CD8-positive, alpha-beta memory T cell (primary cell): Measurements from ENCODE around the gene RNU11. TPM values are rescaled to one million over a fixed set of nuclear protein-coding genes. Genes with fewer than 3 reads are reported as not detected.
"Not testable (repeated sequence)": the region's sequence is repeated elsewhere in the genome, so short reads cannot be mapped to it uniquely, and the experiment has no call there.

Experiments
- CTCF ChIA-PET: fragments of 350-600 bp; sonication (Branson Sonifier 250); formaldehyde crosslinking; loops from one replicate; lab custom pipeline; 2021; ENCODE audit warnings: antibody characterized with exemption; lab: Charles Lee
- POLR2A ChIA-PET: fragments of 350-600 bp; sonication (Branson Sonifier 250); formaldehyde crosslinking; loops from one replicate; lab custom pipeline; 2021; ENCODE audit warnings: antibody characterized with exemption; lab: Charles Lee
- DNase-seq, 5 donors: peaks; one replicate each; pipeline versions ENCODE4 v3.0.0 to v3.0.0-alpha.2; 2020 to 2022; ENCODE audit warnings: mixed read lengths in 1 of 5
- H3K27ac ChIP-seq: one replicate; pipeline ENCODE4 v1.7.0; 2013; ENCODE audit warnings: low read depth, mild to moderate bottlenecking, low read length, moderate library complexity
- H3K27me3 ChIP-seq: 2 replicates; pipeline ENCODE4 v1.7.0; 2013; ENCODE audit warnings: low read length, mild to moderate bottlenecking; ENCODE audit not compliant: insufficient read depth, poor library complexity, severe bottlenecking
- H3K36me3 ChIP-seq: 2 replicates; pipeline ENCODE4 v1.7.0; 2013; ENCODE audit warnings: mild to moderate bottlenecking, low read length, moderate library complexity; ENCODE audit not compliant: insufficient read depth
- H3K4me1 ChIP-seq: 2 replicates; pipeline ENCODE4 v1.7.0; 2013; ENCODE audit warnings: mild to moderate bottlenecking, low read length, moderate library complexity; ENCODE audit not compliant: insufficient read depth
- H3K4me3 ChIP-seq: 2 replicates; pipeline ENCODE4 v1.7.0; 2013; ENCODE audit warnings: mild to moderate bottlenecking, low read length
- H3K9me3 ChIP-seq: 2 replicates; pipeline ENCODE4 v1.7.0; 2013; ENCODE audit warnings: mild to moderate bottlenecking, low read length
- H3K27ac Mint-ChIP-seq, 8 donors: one replicate each; pipeline ENCODE4 v1.8.0; 2020 to 2021; ENCODE audit warnings: mixed read lengths in 8 of 8, mild to moderate bottlenecking in 6 of 8, inconsistent platforms in 3 of 8, moderate library complexity in 3 of 8
- H3K27me3 Mint-ChIP-seq, 2 donors: one replicate each; pipeline ENCODE4 v1.8.0; 2020 to 2021; ENCODE audit warnings: mixed read lengths in 2 of 2, mild to moderate bottlenecking in 1 of 2, moderate library complexity in 1 of 2
- H3K36me3 Mint-ChIP-seq, 3 donors: one replicate each; pipeline ENCODE4 v1.8.0; 2020 to 2021; ENCODE audit warnings: mixed read lengths in 3 of 3, inconsistent platforms in 1 of 3, mild to moderate bottlenecking in 1 of 3
- H3K4me1 Mint-ChIP-seq, 3 donors: one replicate each; pipeline ENCODE4 v1.8.0; 2020 to 2021; ENCODE audit warnings: mixed read lengths in 3 of 3, inconsistent platforms in 1 of 3, mild to moderate bottlenecking in 1 of 3
- H3K4me3 Mint-ChIP-seq, 7 donors: one replicate each; pipeline ENCODE4 v1.8.0; 2020 to 2021; ENCODE audit warnings: mixed read lengths in 7 of 7, mild to moderate bottlenecking in 6 of 7, moderate library complexity in 4 of 7, inconsistent platforms in 2 of 7
- H3K9me3 Mint-ChIP-seq, 5 donors: one replicate each; pipeline ENCODE4 v1.8.0; 2020 to 2022; ENCODE audit warnings: mixed read lengths in 5 of 5, mild to moderate bottlenecking in 3 of 5, moderate library complexity in 2 of 5, inconsistent platforms in 1 of 5
- polyA plus RNA-seq: library from polyadenylated mRNA; unstranded; fragments of 300-500 nt; fragmentation: Illumina TruSeq; gene quantifications from one replicate; pipeline ENCODE4 v1.2.3, GENCODE V29; 2021
- total RNA-seq, 2 experiments: library from RNA; stranded (reverse); gene quantifications; one replicate each; pipeline ENCODE4 v1.2.3, GENCODE V29; 2021

Gene RNU11
- total and polyA plus RNA-seq, 3 experiments from 2014 or later = not detected

DNA sequence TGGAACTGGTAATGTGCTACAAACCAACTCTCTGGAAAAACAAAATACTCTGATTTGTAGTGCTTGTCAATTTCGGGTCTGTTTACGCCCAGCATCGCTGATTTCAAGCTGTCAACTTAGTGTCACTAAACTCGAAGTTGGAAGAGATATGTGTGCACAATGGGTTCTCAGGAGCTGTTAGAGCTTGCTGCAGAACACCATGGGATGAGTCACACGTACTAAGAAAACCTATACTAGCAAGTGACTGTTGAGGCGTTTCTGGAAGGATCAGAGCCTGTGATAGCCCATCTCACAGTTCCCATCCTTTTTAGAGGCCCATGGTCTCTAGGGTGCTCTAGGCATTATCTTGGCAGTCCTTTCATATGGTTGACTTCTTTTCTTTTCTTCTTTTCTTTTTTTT, 34.4 kb downstream of the RNU11 start:
- no peaks in the 10 kb centered on the region for H3K27me3 ChIP-seq
- no peak overlapping the region for H3K27ac ChIP-seq
- H3K36me3 ChIP-seq = peaks cover 6% of the 10 kb centered on the region
- H3K4me3 Mint-ChIP-seq = no peak overlapping the region
- no peak overlapping the region for H3K27ac Mint-ChIP-seq
- no peak for DNase-seq
- ChIA-PET POLR2A (no interaction called here), CTCF (interaction anchor here (1.1 kb wide), 1 partner anchor 13 kb away, joined by 3 read pairs; no protein-coding TSS in a partner anchor)
- no peaks in the 10 kb centered on the region for H3K4me1 ChIP-seq
- H3K27me3 Mint-ChIP-seq = no peaks in the 10 kb centered on the region
- H3K9me3 Mint-ChIP-seq = no peaks in the 10 kb centered on the region
- no peaks in the 10 kb centered on the region for H3K9me3 ChIP-seq
- H3K4me1 Mint-ChIP-seq = peaks cover 4 to 13% (median 7%) of the 10 kb centered on the region in 3 donors
- peaks cover 3 to 53% (median 3%) of the 10 kb centered on the region in 3 donors for H3K36me3 Mint-ChIP-seq
- no peak overlapping the region for H3K4me3 ChIP-seq

DNA sequence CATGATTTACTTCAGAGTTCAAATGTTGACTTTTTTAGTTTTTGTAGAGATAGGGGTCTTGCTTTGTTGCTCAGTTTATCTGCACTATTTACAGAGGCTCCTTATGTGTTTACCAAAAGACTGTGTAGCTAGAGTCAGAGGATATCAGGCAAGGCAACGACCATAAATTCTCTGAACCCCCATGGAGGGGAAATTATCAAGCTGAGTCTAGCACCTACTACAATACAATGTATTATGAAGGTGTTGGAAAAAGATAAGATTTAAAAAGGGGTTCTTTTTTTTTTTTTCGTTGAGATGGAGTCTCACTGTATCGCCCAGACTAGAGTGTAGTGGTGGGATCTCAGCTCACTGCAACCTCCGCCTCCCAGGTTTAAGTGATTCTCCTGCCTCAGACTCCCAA, 36.5 kb downstream of the RNU11 start:
- CTCF ChIA-PET = interaction anchor here (1.5 kb wide), 2 partner anchors 17 to 52 kb away, joined by 3 to 4 read pairs; partner anchors contain the start of genes GMEB1 and YTHDF2
- no peak for DNase-seq
- H3K9me3 ChIP-seq = no peaks in the 10 kb centered on the region
- Mint-ChIP-seq H3K9me3 (no peaks in the 10 kb centered on the region), H3K36me3 (peaks cover 3 to 59% (median 6%) of the 10 kb centered on the region in 3 donors), H3K27ac (no peak overlapping the region), H3K4me1 (peaks cover 4 to 12% (median 4%) of the 10 kb centered on the region in 3 donors), H3K4me3 (no peak overlapping the region), H3K27me3 (no peaks in the 10 kb centered on the region)
- POLR2A ChIA-PET = no interaction called here
- H3K36me3 ChIP-seq = peaks cover 6% of the 10 kb centered on the region
- H3K27me3 ChIP-seq = no peaks in the 10 kb centered on the region
- no peaks in the 10 kb centered on the region for H3K4me1 ChIP-seq
- H3K4me3 ChIP-seq = no peak overlapping the region
- H3K27ac ChIP-seq = no peak overlapping the region

DNA sequence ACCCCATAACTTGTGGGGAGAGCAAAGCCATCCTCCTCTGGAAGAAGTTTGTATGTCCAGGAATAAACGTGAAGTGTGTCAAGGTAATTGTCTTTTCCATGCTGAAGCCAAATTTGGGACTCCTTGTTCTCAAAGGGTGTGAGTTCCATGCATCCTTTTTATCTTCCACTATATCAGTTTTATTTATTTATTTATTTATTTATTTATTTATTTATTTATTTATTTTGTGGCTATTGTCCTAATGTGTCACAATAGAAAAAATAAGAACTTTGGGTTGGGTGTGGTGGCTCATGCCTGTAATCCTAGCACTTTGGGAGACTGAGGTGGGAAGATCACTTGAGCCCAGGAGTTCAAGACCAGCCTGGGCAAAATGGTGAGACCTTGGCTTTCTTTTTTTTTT, 43.2 kb downstream of the RNU11 start:
- CTCF ChIA-PET, H3K27me3 Mint-ChIP-seq, H3K9me3 Mint-ChIP-seq, H3K27ac ChIP-seq, H3K9me3 ChIP-seq, H3K27ac Mint-ChIP-seq, H3K4me3 Mint-ChIP-seq, H3K4me1 Mint-ChIP-seq, H3K27me3 ChIP-seq, H3K4me1 ChIP-seq, DNase-seq, POLR2A ChIA-PET, H3K4me3 ChIP-seq: not testable (repeated sequence)
- peaks cover 5 to 55% (median 12%) of the 10 kb centered on the region in 3 donors for H3K36me3 Mint-ChIP-seq
- H3K36me3 ChIP-seq = peaks cover 11% of the 10 kb centered on the region

Other genes starting within 250 kb of the RNU11 start
- gene RCC1, start 142.6 kb upstream of the RNU11 start, total RNA-seq = 100 to 1,000 TPM; 115 to 116 TPM
- gene RCC1, start 142.6 kb upstream of the RNU11 start, polyA plus RNA-seq = 14.0 TPM
- gene TRNAU1AP, start 95.5 kb upstream of the RNU11 start, total RNA-seq = 10 to 100 TPM; 46.0 to 49.6 TPM
- 26.6 TPM for gene TRNAU1AP, start 95.5 kb upstream of the RNU11 start, polyA plus RNA-seq
- gene RAB42, start 56.3 kb upstream of the RNU11 start, total RNA-seq = under 1 TPM; 0.35 to 0.47 TPM
- not detected for gene RAB42, start 56.3 kb upstream of the RNU11 start, polyA plus RNA-seq
- gene TAF12, start 5.5 kb upstream of the RNU11 start, total RNA-seq = 10 to 100 TPM; 37.8 to 39.0 TPM
- gene TAF12, start 5.5 kb upstream of the RNU11 start, polyA plus RNA-seq = 50.4 TPM
- gene GMEB1, start 20.2 kb downstream of the RNU11 start, total RNA-seq = 10 to 100 TPM; 21.3 to 21.8 TPM
- gene GMEB1, start 20.2 kb downstream of the RNU11 start, polyA plus RNA-seq = 24.3 TPM
- 100 to 1,000 TPM in 1 of 2 experiments, 10 to 100 TPM in 1; 98.3 to 105 TPM for gene YTHDF2, start 88.3 kb downstream of the RNU11 start, total RNA-seq
- 135 TPM for gene YTHDF2, start 88.3 kb downstream of the RNU11 start, polyA plus RNA-seq
- not detected for gene OPRD1, start 163.6 kb downstream of the RNU11 start, total RNA-seq
- 0.02 TPM for gene OPRD1, start 163.6 kb downstream of the RNU11 start, polyA plus RNA-seq